ENCODE data around the gene ZNF37A. TPM values are rescaled to one million over a fixed set of nuclear protein-coding genes. Genes with fewer than 3 reads are reported as not detected.
"Not testable (repeated sequence)": the region's sequence is repeated elsewhere in the genome, so short reads cannot be mapped to it uniquely, and the experiment has no call there.

Gene ZNF37A
- total and polyA plus RNA-seq, 4 donors: 3.5 to 11.5 (median 4.4) TPM

GRCh38 chr10:38146579-38147333, 52.6 kb downstream of the ZNF37A start:
- Histone ChIP-seq H3K27me3 (ENCODE audit: control insufficient read depth in 4 of 4, insufficient read depth in 4 of 4, low read length in 3 of 4) (peaks cover 0 to 2% (median 0%) of the 10 kb centered on the region in 4 donors), H3K4me1 (ENCODE audit: control insufficient read depth in 4 of 4, insufficient read depth in 4 of 4, low read length in 3 of 4) (no peaks in the 10 kb centered on the region), H3K36me3 (ENCODE audit: control insufficient read depth in 4 of 4, insufficient read depth in 3 of 4, low read depth in 1 of 4, low read length in 3 of 4) (no peaks in the 10 kb centered on the region), H3K27ac (ENCODE audit: low read depth in 1 of 2, low read length in 2 of 2) (no peak overlapping the region), H3K9me3 (ENCODE audit: control insufficient read depth in 4 of 4, low read length in 3 of 4) (peaks cover 2 to 12% (median 6%) of the 10 kb centered on the region in 4 donors), H3K9ac (ENCODE audit: low read depth in 1 of 2, low read length in 2 of 2) (no peak overlapping the region), H3K4me3 (ENCODE audit: low read depth in 1 of 3, low read length in 3 of 3) (no peak overlapping the region)
- no peak for TF ChIP-seq TAF1 (conservative IDR thresholded peaks at IDR 0.05)
- no peak for TF ChIP-seq ZBTB33 (IDR thresholded peaks at IDR 0.05)
- no peak for TF ChIP-seq MAX (IDR thresholded peaks at IDR 0.05)
- no peak for TF ChIP-seq RXRA (IDR thresholded peaks at IDR 0.05)
- no peak for TF ChIP-seq FOXA1 (IDR thresholded peaks at IDR 0.05)
- no peak for TF ChIP-seq SP1 (IDR thresholded peaks at IDR 0.05)
- no peak for TF ChIP-seq NR2F2 (IDR thresholded peaks at IDR 0.05)
- TF ChIP-seq JUND (IDR thresholded peaks at IDR 0.05): no peak
- no peak for TF ChIP-seq HNF4G (IDR thresholded peaks at IDR 0.05)
- TF ChIP-seq RAD21 (IDR thresholded peaks at IDR 0.05): no peak
- no peak for TF ChIP-seq FOXA2 (IDR thresholded peaks at IDR 0.05)
- no peak for TF ChIP-seq CTCF (IDR thresholded peaks at IDR 0.05; ENCODE audit: low read depth, low read length, missing input control)
- TF ChIP-seq HNF4A (conservative IDR thresholded peaks at IDR 0.05): no peak
- TF ChIP-seq YY1 (IDR thresholded peaks at IDR 0.05): no peak
- no peak for DNase-seq (ENCODE audit: low spot score)
- 68% methylated on average over 11 of the region's 11 CpGs for WGBS

GRCh38 chr10:38147686-38148085, 53.5 kb downstream of the ZNF37A start:
- no peak for DNase-seq (ENCODE audit: low spot score)
- no peak overlapping the region for H3K27ac ChIP-seq (ENCODE audit: low read depth in 1 of 2, low read length in 2 of 2)
- peaks cover 0 to 2% (median 0%) of the 10 kb centered on the region in 4 donors for H3K27me3 ChIP-seq (ENCODE audit: control insufficient read depth in 4 of 4, insufficient read depth in 4 of 4, low read length in 3 of 4)
- no peaks in the 10 kb centered on the region for H3K4me1 ChIP-seq (ENCODE audit: control insufficient read depth in 4 of 4, insufficient read depth in 4 of 4, low read length in 3 of 4)
- 81% methylated on average over 1 of the region's 1 CpG for WGBS
- TF ChIP-seq JUND (IDR thresholded peaks at IDR 0.05) (no peak), CTCF (IDR thresholded peaks at IDR 0.05; ENCODE audit: low read depth, low read length, missing input control) (no peak)
- no peaks in the 10 kb centered on the region for H3K36me3 ChIP-seq (ENCODE audit: control insufficient read depth in 4 of 4, insufficient read depth in 3 of 4, low read depth in 1 of 4, low read length in 3 of 4)
- H3K9me3 ChIP-seq (ENCODE audit: control insufficient read depth in 4 of 4, low read length in 3 of 4): peaks cover 2 to 10% (median 6%) of the 10 kb centered on the region in 4 donors
- no peak overlapping the region for H3K9ac ChIP-seq (ENCODE audit: low read depth in 1 of 2, low read length in 2 of 2)
- H3K4me3 ChIP-seq (ENCODE audit: low read depth in 1 of 3, low read length in 3 of 3): no peak overlapping the region

- not testable (repeated sequence) for H3K36me3 ChIP-seq (ENCODE audit: control insufficient read depth in 4 of 4, insufficient read depth in 3 of 4, low read depth in 1 of 4, low read length in 3 of 4); H3K9ac ChIP-seq (ENCODE audit: low read depth in 1 of 2, low read length in 2 of 2); H3K27ac ChIP-seq (ENCODE audit: low read depth in 1 of 2, low read length in 2 of 2); H3K4me1 ChIP-seq (ENCODE audit: control insufficient read depth in 4 of 4, insufficient read depth in 4 of 4, low read length in 3 of 4); H3K27me3 ChIP-seq (ENCODE audit: control insufficient read depth in 4 of 4, insufficient read depth in 4 of 4, low read length in 3 of 4); H3K9me3 ChIP-seq (ENCODE audit: control insufficient read depth in 4 of 4, low read length in 3 of 4); DNase-seq (ENCODE audit: low spot score); H3K4me3 ChIP-seq (ENCODE audit: low read depth in 1 of 3, low read length in 3 of 3)
- WGBS: 77% methylated on average over 5 of the region's 5 CpGs
Measured at GRCh38 chr10:38150891-38151463, 56.8 kb downstream of the ZNF37A start.

All from liver (tissue), 9 donors.